SK-N-SH (cell line): ENCODE results near the gene LIM2. TPM values are rescaled to one million over a fixed set of nuclear protein-coding genes. Genes with fewer than 3 reads are reported as not detected.
"Not testable (repeated sequence)": the region's sequence is repeated elsewhere in the genome, so short reads cannot be mapped to it uniquely, and the experiment has no call there.

Experiments used
- CTCF ChIA-PET: fragments of 300-600, 350-600 bp; formaldehyde crosslinking; extraction: SDS; loops from one replicate; lab custom pipeline; 2021; lab: Yijun Ruan, JAX
- POLR2A ChIA-PET: fragments of 350-600 bp; sonication (Branson Sonifier 250); formaldehyde crosslinking; extraction: SDS; loops from one replicate; lab custom pipeline; 2020; ENCODE audit warnings: antibody characterized with exemption, inconsistent platforms; lab: Yijun Ruan, JAX
- DNase-seq: peaks from one replicate; pipeline ENCODE4 v3.0.0; 2012
- H2AFZ ChIP-seq: fragments of 200-600 bp; sonication (generic); 2 replicates; pipeline ENCODE4 v1.8.1; 2016; ENCODE audit warnings: antibody characterized with exemption, mild to moderate bottlenecking, low read depth
- H3F3A ChIP-seq: fragments of 200-600 bp; sonication (generic); replicated peaks from 2 replicates; pipeline ENCODE3; 2016; ENCODE audit warnings: antibody characterized with exemption, mild to moderate bottlenecking; ENCODE audit not compliant: insufficient read depth
- H3K27ac ChIP-seq, 2 experiments: fragments of 200-500 bp in 1 of 2; fragments of 200-600 bp in 1 of 2; sonication (Bioruptor generic) in 1 of 2; sonication (generic), shearing (Covaris generic) in 1 of 2; 2 replicates each; pipeline versions ENCODE4 v1.5.1 to v1.6.1; 2014 to 2016; ENCODE audit warnings: low read depth in 2 of 2, inconsistent platforms in 1 of 2, low read length in 1 of 2, mild to moderate bottlenecking in 1 of 2, mixed read lengths in 1 of 2
- H3K27me3 ChIP-seq: fragments of 200-600 bp; sonication (generic), shearing (Covaris generic); 2 replicates; pipeline ENCODE4 v1.6.1; 2016; ENCODE audit warnings: mixed run types; ENCODE audit not compliant: insufficient read depth
- H3K36me3 ChIP-seq, 2 experiments: fragments of 200-500 bp in 1 of 2; fragments of 200-600 bp in 1 of 2; sonication (Bioruptor generic) in 1 of 2; sonication (generic) in 1 of 2; replicated peaks in 1 of 2; 2 replicates each; pipeline versions ENCODE3 to v1.5.1; 2014 to 2016; ENCODE audit warnings: low read length in 1 of 2, mild to moderate bottlenecking in 1 of 2; ENCODE audit not compliant: insufficient read depth in 2 of 2, control insufficient read depth in 1 of 2
- H3K4me1 ChIP-seq, 2 experiments: fragments of 200-500 bp in 1 of 2; fragments of 200-600 bp in 1 of 2; sonication (Bioruptor generic) in 1 of 2; sonication (generic), shearing (Covaris generic) in 1 of 2; 2 replicates each; pipeline versions ENCODE4 v1.5.1 to v1.6.1; 2014 to 2016; ENCODE audit warnings: low read depth in 1 of 2, low read length in 1 of 2, mixed run types in 1 of 2; ENCODE audit not compliant: insufficient read depth in 2 of 2, control insufficient read depth in 1 of 2
- H3K4me2 ChIP-seq: fragments of 200-600 bp; sonication (generic), shearing (Covaris generic); 2 replicates; pipeline ENCODE4 v1.6.1; 2017; ENCODE audit warnings: mixed run types
- H3K4me3 ChIP-seq, 2 experiments: fragments of 200-500 bp in 1 of 2; fragments of 200-600 bp in 1 of 2; sonication (Bioruptor generic) in 1 of 2; sonication (generic), shearing (Covaris generic) in 1 of 2; 2 replicates each; pipeline versions ENCODE4 v1.5.1 to v1.8.1; 2014 to 2016; ENCODE audit warnings: low read depth in 2 of 2, inconsistent platforms in 1 of 2, low read length in 1 of 2, mild to moderate bottlenecking in 1 of 2, mixed read lengths in 1 of 2, moderate library complexity in 1 of 2
- H3K79me2 ChIP-seq: fragments of 200-600 bp; sonication (generic); 2 replicates; pipeline ENCODE4 v1.8.1; 2017; ENCODE audit warnings: mild to moderate bottlenecking; ENCODE audit not compliant: insufficient read depth
- H3K9ac ChIP-seq: fragments of 200-600 bp; sonication (generic); 2 replicates; pipeline ENCODE4 v1.6.1; 2017; ENCODE audit warnings: mixed run types
- H3K9me2 ChIP-seq: fragments of 200-600 bp; sonication (generic); 2 replicates; pipeline ENCODE4 v1.6.1; 2017; ENCODE audit warnings: mixed run types
- H3K9me3 ChIP-seq: fragments of 200-600 bp; sonication (generic); 2 replicates; pipeline ENCODE4 v1.6.1; 2017; ENCODE audit warnings: mixed run types, mild to moderate bottlenecking, moderate library complexity
- H4K20me1 ChIP-seq: fragments of 200-600 bp; sonication (generic); 2 replicates; pipeline ENCODE4 v1.6.1; 2017; ENCODE audit warnings: mild to moderate bottlenecking, mixed run types; ENCODE audit not compliant: insufficient read depth
- CHD2 ChIP-seq: fragments of 150-350 bp; IDR thresholded peaks from 2 replicates; pipeline ENCODE4 v1.6.1; 2018; ENCODE audit warnings: low read length; ENCODE audit not compliant: partially characterized antibody
- EP300 ChIP-seq, 2 experiments: IDR thresholded peaks; 2 replicates each; pipeline versions ENCODE4 v1.4.0 to v1.6.1; 2012; ENCODE audit warnings: borderline replicate concordance in 1 of 2, low read depth in 1 of 2, low read length in 1 of 2
- EZH2phosphoT487 ChIP-seq: fragments of 200-600 bp; sonication (generic); IDR thresholded peaks from 2 replicates; pipeline ENCODE4 v1.6.1; 2017; ENCODE audit warnings: low read depth, mixed run types, mild to moderate bottlenecking, antibody characterized with exemption, moderate library complexity, borderline replicate concordance
- FOXJ3 ChIP-seq: sonication (generic); formaldehyde crosslinking; IDR thresholded peaks from 2 replicates; pipeline ENCODE4 v1.5.1; 2020; ENCODE audit warnings: mild to moderate bottlenecking, missing genetic modification reagents
- GABPA ChIP-seq: IDR thresholded peaks from 2 replicates; pipeline ENCODE4 v1.4.0; 2012; ENCODE audit warnings: low read depth, mild to moderate bottlenecking
- IRF3 ChIP-seq: fragments of 150-350 bp; IDR thresholded peaks from 2 replicates; pipeline ENCODE4 v1.6.1; 2016; ENCODE audit warnings: mild to moderate bottlenecking, low read depth, low read length
- MAX ChIP-seq: IDR thresholded peaks from 2 replicates; pipeline ENCODE4 v1.4.0; 2012; ENCODE audit warnings: low read depth
- NFIC ChIP-seq: IDR thresholded peaks from 2 replicates; pipeline ENCODE4 v1.4.0; 2012; ENCODE audit warnings: borderline replicate concordance
- NRF1 ChIP-seq: IDR thresholded peaks from 2 replicates; pipeline ENCODE4 v1.6.1; 2012; ENCODE audit warnings: low read depth, mild to moderate bottlenecking, low read length
- PBX3 ChIP-seq: IDR thresholded peaks from 2 replicates; pipeline ENCODE4; 2012
- RAD21 ChIP-seq: IDR thresholded peaks from 2 replicates; pipeline ENCODE4 v1.6.1; 2012; ENCODE audit warnings: mild to moderate bottlenecking, low read length
- RCOR1 ChIP-seq: fragments of 150-350 bp; IDR thresholded peaks from 2 replicates; pipeline ENCODE4 v1.6.1; 2017; ENCODE audit warnings: antibody characterized with exemption, low read length
- REST ChIP-seq: IDR thresholded peaks from 2 replicates; pipeline ENCODE4 v1.6.1; 2012; ENCODE audit warnings: mild to moderate bottlenecking, low read depth, low read length, moderate library complexity
- RXRA ChIP-seq: IDR thresholded peaks from 2 replicates; pipeline ENCODE4 v1.4.0; 2012; ENCODE audit warnings: low read depth, mild to moderate bottlenecking, borderline replicate concordance
- SIN3A ChIP-seq: IDR thresholded peaks from 2 replicates; pipeline ENCODE4 v1.6.1; 2012; ENCODE audit warnings: low read depth, mild to moderate bottlenecking, low read length, moderate library complexity, borderline replicate concordance
- SMC3 ChIP-seq: IDR thresholded peaks from 2 replicates; pipeline ENCODE4 v1.6.1; 2012; ENCODE audit warnings: low read depth, low read length, improper control_type of control experiment
- TCF12 ChIP-seq: IDR thresholded peaks from 2 replicates; pipeline ENCODE4 v1.4.0; 2012
- YY1 ChIP-seq: IDR thresholded peaks from 2 replicates; pipeline ENCODE4 v1.4.0; 2012; ENCODE audit warnings: low read depth, mild to moderate bottlenecking
- WGBS: methylation state at CpG from one replicate; pipeline ENCODE4 v1.1.6; 2017; ENCODE audit warnings: low lambda C conversion rate; 5-methylcytosine and 5-hydroxymethylcytosine counted together
- polyA plus RNA-seq, 3 experiments: library from polyadenylated mRNA; depleted of rRNA; stranded (reverse); fragments of >200 nt; gene quantifications; 2 replicates each; pipeline ENCODE4 v1.2.3, GENCODE V29; 2012

The LIM2 gene
- polyA plus RNA-seq, 1 of the 3 experiments (the other 2 are of a cell fraction), result not detected

GRCh38 chr19:51402117-51402516 lies 14.3 kb upstream of the LIM2 start (continued):
- no peak for TF ChIP-seq IRF3
- TF ChIP-seq SIN3A, result no peak
- TF ChIP-seq EP300 (IDR thresholded peaks at IDR 0.05; ENCODE audit: borderline replicate concordance in 1 of 2, low read depth in 1 of 2, low read length in 1 of 2), result no peak

- DNase-seq, H3K4me2 ChIP-seq, H3K27ac ChIP-seq, H3F3A ChIP-seq, H3K9me3 ChIP-seq, H3K79me2 ChIP-seq, H3K4me3 ChIP-seq, H3K9me2 ChIP-seq, H2AFZ ChIP-seq, H3K9ac ChIP-seq, H3K4me1 ChIP-seq, H3K27me3 ChIP-seq, POLR2A ChIA-PET, H4K20me1 ChIP-seq, H3K36me3 ChIP-seq: not testable (repeated sequence)
- CTCF ChIA-PET, result interaction anchor here (1.0 to 1.3 kb wide), 2 partner anchors 43 to 62 kb away, joined by 3 read pairs; no protein-coding TSS in a partner anchor
- WGBS, result 59% methylated on average over 7 of the region's 7 CpGs
These were observed 12.2 kb upstream of the LIM2 start for GRCh38 chr19:51399936-51400335.

- H3K9ac ChIP-seq, result no peak overlapping the region
- DNase-seq, result no peak
- no peak overlapping the region for H3K27ac ChIP-seq
- ChIA-PET CTCF (interaction anchor here (1.0 to 2.3 kb wide), 10 partner anchors 10 to 88 kb away, joined by 3 to 10 read pairs (median 4); partner anchors contain the start of genes IGLON5, LIM2 and SIGLEC10), POLR2A (no interaction called here)
- no peak overlapping the region for H3K4me3 ChIP-seq
- no peaks in the 10 kb centered on the region for H3K27me3 ChIP-seq
- no peaks in the 10 kb centered on the region for H3K79me2 ChIP-seq
- 78% methylated on average over 5 of the region's 5 CpGs for WGBS
- H3K4me2 ChIP-seq, result no peak overlapping the region
- H3F3A ChIP-seq, result no peaks in the 10 kb centered on the region
- no peak overlapping the region for H2AFZ ChIP-seq
- H4K20me1 ChIP-seq, result no peaks in the 10 kb centered on the region
- peaks cover 4% of the 10 kb centered on the region; the same call in 1 of the 2 replicates for H3K9me3 ChIP-seq
- no peaks in the 10 kb centered on the region for H3K9me2 ChIP-seq
- peaks cover 4 to 6% of the 10 kb centered on the region in 2 experiments; a peak in 1 of 4 replicates for H3K4me1 ChIP-seq
- H3K36me3 ChIP-seq, result no peaks in the 10 kb centered on the region
- TF ChIP-seq FOXJ3 (CRISPR knock-in tag), result no peak
- no peak for TF ChIP-seq EP300 (IDR thresholded peaks at IDR 0.05; ENCODE audit: borderline replicate concordance in 1 of 2, low read depth in 1 of 2, low read length in 1 of 2)
- TF ChIP-seq MAX, result no peak
- TF ChIP-seq RAD21, result no peak
- no peak for TF ChIP-seq RCOR1
- no peak for TF ChIP-seq YY1
- no peak for TF ChIP-seq RXRA
- no peak for TF ChIP-seq REST
- no peak for TF ChIP-seq NFIC
- TF ChIP-seq SMC3, result no peak
- TF ChIP-seq CHD2, result no peak
- TF ChIP-seq IRF3, result no peak
- TF ChIP-seq SIN3A, result no peak
- TF ChIP-seq EZH2phosphoT487, result no peak
- no peak for TF ChIP-seq GABPA
- no peak for TF ChIP-seq NRF1
- no peak for TF ChIP-seq TCF12
- no peak for TF ChIP-seq PBX3
These were observed 11.5 kb upstream of the LIM2 start for GRCh38 chr19:51399231-51399630.
